ENCODE results near the gene SCFD2.

- TF ChIP-seq, protein P1, sequence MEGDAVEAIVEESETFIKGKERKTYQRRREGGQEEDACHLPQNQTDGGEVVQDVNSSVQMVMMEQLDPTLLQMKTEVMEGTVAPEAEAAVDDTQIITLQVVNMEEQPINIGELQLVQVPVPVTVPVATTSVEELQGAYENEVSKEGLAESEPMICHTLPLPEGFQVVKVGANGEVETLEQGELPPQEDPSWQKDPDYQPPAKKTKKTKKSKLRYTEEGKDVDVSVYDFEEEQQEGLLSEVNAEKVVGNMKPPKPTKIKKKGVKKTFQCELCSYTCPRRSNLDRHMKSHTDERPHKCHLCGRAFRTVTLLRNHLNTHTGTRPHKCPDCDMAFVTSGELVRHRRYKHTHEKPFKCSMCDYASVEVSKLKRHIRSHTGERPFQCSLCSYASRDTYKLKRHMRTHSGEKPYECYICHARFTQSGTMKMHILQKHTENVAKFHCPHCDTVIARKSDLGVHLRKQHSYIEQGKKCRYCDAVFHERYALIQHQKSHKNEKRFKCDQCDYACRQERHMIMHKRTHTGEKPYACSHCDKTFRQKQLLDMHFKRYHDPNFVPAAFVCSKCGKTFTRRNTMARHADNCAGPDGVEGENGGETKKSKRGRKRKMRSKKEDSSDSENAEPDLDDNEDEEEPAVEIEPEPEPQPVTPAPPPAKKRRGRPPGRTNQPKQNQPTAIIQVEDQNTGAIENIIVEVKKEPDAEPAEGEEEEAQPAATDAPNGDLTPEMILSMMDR (IDR thresholded peaks at IDR 0.05; ENCODE audit: borderline replicate concordance, extremely low read depth, low read length, poor library complexity, severe bottlenecking): no peak
- no peak for TF ChIP-seq EZH2 (IDR thresholded peaks at IDR 0.05; ENCODE audit: borderline replicate concordance, low read depth, low read length, severe bottlenecking)
Measured at GRCh38 chr4:53208753-53209152, 157.1 kb downstream of the SCFD2 start.

All from DND-41 (cell line).